Kasumi-1 (cell line): ENCODE results near the gene ADAM22.
A peak's percentile ranks its signal among the peaks of the same experiment; 100 is the strongest.

ENCODE experiments used
- DNase-seq, 2 experiments: peaks; one replicate each; lab custom pipeline; 2025; lab: John Stamatoyannopoulos, UW

ADAM22 gene

DNA sequence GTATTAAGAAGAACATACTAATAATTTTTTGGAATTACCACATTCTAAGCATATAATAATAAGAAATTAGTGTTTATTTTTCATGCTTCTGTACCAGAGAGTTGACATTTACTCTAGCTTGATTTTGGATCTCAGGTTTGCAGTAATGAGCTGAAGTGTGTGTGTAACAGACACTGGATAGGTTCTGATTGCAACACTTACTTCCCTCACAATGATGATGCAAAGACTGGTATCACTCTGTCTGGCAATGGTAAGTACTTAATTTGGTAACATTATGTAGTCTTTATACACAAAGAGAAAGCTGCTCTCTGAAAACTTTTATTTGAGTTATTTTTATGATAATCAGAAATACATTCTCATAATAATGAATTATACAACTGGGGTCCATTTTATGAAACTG lies 231.6 kb downstream of the ADAM22 start:
- no peak for DNase-seq

DNA sequence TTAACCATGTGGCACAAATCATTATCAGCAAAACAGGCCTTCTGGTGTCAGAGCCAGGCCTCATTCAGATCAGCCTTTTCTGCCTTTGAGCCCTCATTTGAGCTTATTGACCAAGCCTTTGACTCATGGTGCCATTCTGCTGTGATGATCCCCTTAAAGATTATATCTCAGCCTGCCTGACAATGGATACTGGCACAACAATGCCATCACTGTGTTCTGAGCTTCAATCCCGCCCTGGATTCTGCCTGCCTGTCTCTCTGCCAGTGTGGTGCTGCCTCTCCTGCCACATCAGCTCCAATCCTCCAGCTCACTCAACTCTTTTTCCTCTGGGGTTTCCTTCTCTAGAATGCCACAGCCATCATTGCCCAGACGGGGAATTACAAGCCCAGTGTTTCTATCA lies 233.2 kb downstream of the ADAM22 start:
- DNase-seq, result no peak

- DNase-seq, result no peak
These were observed 233.7 kb downstream of the ADAM22 start for GRCh38 chr7:88167721-88168120.

DNA sequence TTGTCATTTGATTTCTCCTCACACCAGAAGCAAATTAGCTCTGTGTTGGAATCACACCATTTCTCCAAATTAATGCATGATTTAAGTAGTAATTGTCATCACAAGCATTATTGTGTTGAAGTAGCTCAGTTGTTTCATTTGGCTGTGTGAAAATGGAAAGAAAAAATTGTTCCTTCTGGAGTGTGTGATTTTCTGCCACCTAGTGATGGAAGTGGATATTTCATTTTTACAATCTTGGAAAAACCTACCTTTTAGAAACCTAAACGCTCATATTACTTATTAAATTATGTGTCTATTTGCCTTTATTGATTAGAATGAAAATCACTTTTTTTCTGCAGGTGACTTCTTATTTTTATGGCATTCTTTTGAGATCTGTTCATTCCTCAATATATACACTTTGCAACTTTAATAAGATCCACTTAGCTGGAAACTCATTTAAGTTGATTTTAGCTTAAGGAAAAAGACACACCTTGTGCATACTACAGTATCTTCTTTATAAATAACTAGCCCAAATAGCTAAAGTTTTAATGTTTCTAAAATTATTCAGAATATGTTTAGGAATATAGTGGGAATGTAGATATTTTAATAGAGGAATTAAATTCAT lies 235.8 kb downstream of the ADAM22 start:
- peak; percentile 55 to 64 for DNase-seq

DNA sequence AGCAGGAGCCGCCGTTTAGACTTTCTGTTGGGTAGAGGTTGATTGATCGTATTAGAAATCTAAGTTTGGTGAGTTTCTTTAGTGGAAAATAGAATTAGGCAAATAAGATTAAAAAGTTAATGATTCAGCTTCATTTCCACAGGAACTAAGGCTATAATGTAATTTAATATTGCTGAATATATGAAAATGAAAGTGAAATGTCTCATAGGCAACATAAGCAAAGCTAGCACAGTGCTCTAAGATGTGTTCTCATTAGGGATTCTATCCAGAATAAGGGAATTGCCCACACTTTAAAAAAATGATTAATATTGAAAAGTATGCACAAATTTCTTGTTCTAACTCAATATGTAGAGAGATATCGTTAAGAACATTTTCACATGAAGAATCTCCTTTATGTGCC lies 238.8 kb downstream of the ADAM22 start:
- no peak for DNase-seq

GRCh38 chr7:88176190-88176589 lies 242.1 kb downstream of the ADAM22 start:
- DNase-seq, result no peak

DNA sequence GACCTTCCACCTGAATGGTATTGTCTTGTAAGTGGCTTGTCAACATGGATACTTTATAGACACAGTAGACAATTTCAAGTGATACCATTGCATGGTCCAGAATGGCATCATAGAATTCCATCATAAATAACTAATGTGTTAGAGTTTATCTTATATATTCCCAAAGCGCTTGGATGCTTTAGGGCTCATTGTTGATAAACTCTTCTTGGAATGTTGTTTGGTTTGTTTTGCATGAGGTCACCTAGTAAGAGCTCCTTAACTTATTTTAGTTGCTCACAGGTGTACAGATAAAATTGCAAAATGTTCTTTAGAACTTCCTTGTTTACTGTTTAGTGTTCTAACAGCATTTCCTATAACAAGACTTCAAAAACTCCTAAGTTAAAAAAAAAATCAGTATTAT lies 249.0 kb downstream of the ADAM22 start:
- DNase-seq, result no peak

DNA sequence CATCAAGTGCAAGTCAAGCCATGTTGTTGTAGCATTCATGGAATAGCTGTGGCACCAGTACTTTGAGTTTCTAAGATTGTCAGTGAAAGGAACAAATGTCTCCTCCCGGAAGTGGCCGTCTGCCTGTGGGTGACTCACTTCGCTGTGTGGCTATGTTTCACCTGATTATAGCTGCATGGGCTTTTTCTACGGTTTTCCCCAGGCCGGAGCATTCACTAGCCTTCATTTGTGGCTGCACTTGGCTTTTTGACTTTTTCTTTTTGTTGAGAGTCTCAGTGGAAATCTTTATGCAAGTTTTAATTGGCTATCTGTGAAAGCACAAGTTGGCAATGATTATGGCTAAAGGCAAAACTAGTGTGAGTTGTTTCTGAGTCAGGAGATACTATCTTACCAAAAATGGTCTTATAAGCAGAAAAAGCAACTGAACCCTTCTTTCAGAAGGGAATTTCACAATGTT lies 250.8 kb downstream of the ADAM22 start:
- peak; percentile 21 to 24 for DNase-seq

- no peak for DNase-seq
These were observed 251.6 kb downstream of the ADAM22 start for GRCh38 chr7:88185650-88186049.

DNA sequence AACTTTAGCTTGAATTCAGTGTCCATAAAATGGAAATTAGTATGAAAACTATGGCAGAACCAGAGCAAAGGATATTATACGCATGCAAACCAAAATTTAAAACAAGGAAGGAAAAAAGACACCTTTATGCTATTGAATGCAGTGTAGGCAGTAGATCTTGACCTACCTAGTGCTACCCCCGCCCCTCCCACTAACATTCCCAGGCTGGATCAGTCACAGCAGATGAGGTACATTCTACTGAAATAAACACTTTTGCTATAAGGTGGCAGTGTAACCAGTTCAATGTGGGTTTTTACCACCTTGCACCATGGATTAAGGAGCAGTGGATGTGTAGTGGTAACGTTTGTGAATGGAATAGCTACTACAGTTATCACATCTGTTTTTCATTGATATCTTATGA lies 257.9 kb downstream of the ADAM22 start:
- no peak for DNase-seq

DNA sequence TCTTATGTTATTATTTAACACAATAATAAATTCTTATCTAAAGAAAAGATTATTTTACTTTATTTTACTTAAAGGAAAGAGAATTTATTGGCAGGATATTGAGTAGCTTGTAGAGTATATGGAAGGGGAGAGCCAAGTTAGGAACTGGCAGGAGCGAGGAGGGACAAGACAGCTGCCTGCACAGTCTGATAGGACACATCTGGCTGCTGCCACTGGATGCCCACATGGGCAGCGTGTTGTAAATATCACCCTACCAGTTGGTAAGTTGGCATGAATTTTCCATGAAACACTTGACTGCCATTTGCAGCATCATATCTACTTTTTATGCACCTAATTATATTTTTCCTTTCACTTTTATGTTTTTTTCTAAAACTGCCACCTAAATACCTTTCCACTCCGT lies 266.2 kb downstream of the ADAM22 start:
- DNase-seq, result no peak

GRCh38 chr7:88200789-88201188 lies 266.7 kb downstream of the ADAM22 start:
- DNase-seq, result no peak

- no peak for DNase-seq
These were observed 267.3 kb downstream of the ADAM22 start for GRCh38 chr7:88201305-88201704.

GRCh38 chr7:88202278-88202677 lies 268.2 kb downstream of the ADAM22 start:
- no peak for DNase-seq

GRCh38 chr7:88202799-88203198 lies 268.7 kb downstream of the ADAM22 start:
- no peak for DNase-seq

GRCh38 chr7:88203401-88203800 lies 269.4 kb downstream of the ADAM22 start:
- no peak for DNase-seq

DNA sequence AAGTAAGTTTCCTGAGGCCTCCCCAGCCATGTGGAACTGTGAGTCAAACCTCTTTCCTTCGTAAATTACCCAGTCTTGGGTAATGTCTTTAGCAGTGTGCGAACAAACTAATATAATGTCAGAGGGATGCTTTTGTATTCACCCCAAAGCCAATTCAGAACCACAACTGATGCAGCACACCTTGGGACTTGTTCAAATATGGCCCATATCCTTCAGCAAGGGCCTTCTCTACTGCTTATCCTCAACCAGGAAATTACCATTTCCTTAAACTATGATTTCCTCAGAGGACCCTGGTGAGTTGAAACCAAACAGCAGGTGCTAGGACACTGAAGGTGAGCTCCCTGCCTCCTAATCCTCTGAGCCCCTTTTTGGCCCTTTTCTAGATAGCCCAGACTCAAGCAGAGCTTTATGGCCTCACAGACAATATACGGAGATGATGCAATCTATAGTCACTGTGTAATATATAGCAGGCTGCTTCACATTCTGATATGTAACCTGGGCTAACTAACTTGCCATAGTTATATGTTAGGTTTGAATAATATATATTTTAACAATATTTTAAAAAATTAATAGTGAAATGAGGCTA lies 270.6 kb downstream of the ADAM22 start:
- DNase-seq, result no peak

- DNase-seq, result no peak
These were observed 271.1 kb downstream of the ADAM22 start for GRCh38 chr7:88205179-88205578.

GRCh38 chr7:88206254-88206653 lies 272.2 kb downstream of the ADAM22 start:
- no peak for DNase-seq

DNA sequence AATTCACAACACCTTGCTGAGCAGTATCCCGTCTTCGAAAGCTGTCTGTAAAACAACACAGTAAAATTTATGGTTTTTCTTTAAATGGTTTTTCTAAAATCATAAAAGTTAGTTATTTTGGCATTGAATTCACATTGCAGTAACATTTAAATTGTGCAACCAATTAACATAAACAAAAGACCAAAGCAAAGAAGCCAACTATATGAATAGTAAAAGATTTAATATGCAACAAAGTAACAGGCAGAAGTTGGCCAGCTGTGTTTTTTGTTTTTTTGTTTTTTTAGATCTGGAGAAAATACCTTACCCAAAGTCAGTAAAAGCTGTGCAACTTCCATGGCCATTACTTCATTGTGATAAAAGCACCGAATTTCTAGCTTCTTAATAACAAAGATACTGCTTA lies 274.5 kb downstream of the ADAM22 start:
- no peak for DNase-seq

GRCh38 chr7:88212918-88213317 lies 278.9 kb downstream of the ADAM22 start:
- no peak for DNase-seq

DNA sequence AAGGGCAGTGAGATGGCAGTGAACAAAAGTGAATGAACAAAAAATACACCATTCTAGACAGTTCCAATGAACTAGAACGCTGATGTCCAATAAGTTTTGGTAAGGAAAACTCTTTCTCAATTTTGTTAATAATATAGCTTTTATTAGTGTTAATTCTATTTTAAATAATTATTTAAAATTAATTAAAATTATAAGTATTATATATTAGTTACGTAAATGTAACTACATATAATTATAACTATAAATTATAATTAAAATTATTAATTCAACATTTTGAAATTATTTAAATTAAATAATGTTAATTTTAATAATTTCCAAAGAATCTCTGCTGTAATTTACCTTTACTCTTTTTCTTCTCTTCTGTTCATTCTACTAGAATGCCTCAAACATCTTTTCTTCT lies 280.4 kb downstream of the ADAM22 start:
- DNase-seq, result no peak

DNA sequence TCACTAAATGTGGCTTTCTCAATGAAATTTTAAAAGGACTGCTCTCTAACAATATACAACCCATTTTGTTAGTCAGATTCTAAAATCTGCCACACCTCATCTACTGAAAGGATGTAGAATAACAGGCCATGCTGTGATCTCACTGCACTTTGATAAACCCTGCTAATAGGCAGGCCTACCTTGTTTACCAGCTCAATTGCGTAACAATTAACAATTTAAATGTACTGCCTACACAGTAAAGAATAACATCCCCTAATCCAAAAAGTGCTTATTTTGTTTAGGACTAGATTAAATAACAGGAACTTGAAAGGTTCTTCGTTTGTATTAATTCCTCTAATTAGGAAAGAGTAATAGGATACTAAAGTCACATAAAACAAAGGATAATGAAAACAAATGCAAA lies 281.2 kb downstream of the ADAM22 start:
- no peak for DNase-seq

- DNase-seq, result no peak
These were observed 282.2 kb downstream of the ADAM22 start for GRCh38 chr7:88216276-88216675.
